Measurements from ENCODE around the gene OR7C2.

The OR7C2 gene

GRCh38 chr19:14978161-14978776 is 37.0 kb downstream of the OR7C2 start:
- no peak for DNase-seq (ENCODE audit: low read depth in 2 of 3, low spot score in 1 of 3)

DNA sequence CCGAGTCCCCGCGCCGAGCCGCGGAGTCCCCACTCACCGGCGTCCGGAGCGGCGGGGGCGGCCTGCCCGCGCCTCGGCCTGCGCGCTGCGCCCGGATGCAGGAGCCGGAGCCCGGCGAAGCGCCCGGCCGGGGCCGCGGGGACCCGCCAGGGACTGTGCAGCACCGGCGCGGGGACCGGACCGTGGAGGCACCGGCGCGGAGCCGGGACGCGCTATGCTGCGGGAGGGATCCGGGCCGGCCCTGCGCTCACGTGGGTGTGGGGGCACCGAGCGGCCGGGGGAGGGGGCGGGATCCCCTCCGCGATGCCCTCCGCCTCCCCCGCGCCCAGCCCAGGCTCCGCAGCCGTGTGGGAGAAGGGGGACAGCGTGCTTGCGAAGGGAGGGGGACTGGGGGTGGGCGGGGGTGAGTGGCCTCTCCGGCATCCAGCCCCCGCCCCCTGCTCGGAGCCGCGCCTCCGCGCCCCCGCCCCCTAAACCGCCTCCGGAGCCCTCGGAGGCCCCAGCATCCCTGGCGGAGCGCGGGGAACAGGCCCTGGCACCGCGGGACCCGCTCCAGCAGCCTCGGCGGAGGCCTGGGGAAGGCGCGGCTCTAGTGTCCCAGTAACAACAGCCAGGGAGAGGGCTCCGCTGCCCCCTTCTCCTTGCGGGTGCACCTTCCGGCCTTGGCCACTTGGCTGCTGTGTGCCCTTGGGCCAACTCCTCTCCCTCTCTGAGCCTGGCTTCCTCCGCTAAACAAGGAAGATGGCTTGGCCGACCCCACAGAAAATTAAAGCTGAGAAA is 38.4 kb downstream of the OR7C2 start, which contains the start of gene SLC1A6:
Gene SLC1A6, minus strand, starts transcription at position 389 of the 780 bp plus-strand sequence. CDS start 6,954 bp downstream, outside the sequence.
- no peak for DNase-seq (ENCODE audit: low read depth in 2 of 3, low spot score in 1 of 3)

DNA sequence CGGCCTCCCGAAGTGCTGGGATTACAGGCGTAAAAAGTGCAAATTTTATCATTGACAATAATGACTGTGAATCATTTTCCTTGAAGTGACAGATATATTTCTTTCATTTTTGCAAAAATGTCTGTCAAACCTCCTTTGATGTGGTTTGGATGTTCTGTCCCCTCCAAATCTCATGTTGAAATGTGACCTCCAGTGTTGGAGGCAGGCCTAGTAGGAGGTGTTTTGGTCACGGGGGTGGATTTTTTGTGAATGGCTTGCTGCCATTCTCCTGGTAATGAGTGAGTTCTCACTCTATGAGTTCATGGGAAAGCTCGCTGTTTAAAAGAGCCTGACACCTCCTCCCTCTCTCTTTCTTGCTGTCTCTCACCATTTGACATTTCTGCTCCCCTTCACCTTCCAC is 43.8 kb downstream of the OR7C2 start:
- DNase-seq (ENCODE audit: low read depth in 2 of 3, low spot score in 1 of 3), result no peak
